Umbilical cord (tissue), 2 donors: ENCODE results near the gene ZNF175. TPM values are rescaled to one million over a fixed set of nuclear protein-coding genes. Genes with fewer than 3 reads are reported as not detected.

Source experiments
- DNase-seq: peaks from one replicate; pipeline ENCODE4 v3.0.0-alpha.2; 2015; ENCODE audit warnings: low spot score
- total RNA-seq: library from RNA; depleted of rRNA; stranded (reverse); fragments of >200 nt; gene quantifications from one replicate; pipeline ENCODE4 v1.2.3, GENCODE V29; 2014; ENCODE audit warnings: low replicate concordance; ENCODE audit not compliant: insufficient read depth

The ZNF175 gene
- total RNA-seq: 17.3 TPM

DNA sequence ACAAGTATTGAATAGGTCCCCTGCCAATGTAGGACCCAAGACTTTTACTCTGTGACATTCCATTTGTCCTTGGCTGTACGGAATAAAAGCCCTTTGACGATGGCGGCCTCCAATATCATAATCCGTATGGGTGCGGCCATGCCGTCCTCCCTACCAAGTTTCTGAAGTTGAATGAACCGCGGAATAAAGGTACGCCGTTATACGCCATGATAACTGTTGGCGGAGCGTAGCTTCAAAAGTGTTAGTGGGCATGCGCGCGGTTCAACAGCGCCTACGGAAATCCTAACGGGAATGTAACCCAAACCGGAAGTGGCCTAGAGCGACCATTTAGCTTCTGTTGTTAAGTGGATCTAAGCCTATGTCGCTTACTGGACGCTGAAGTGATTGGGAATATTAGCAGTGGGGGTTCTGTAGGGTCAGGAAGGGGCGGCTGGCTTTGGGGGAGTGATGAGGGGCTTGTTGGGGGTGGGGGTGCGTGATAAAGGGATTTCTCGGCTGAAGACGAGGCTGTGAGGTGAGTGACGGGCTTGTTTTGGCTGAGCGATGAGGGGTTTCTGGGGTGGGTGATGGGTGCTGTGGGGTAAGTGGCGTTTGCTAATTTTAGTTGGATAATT, at the start of gene ZNF175:
ZNF175 (plus strand) TSS at position 322 of the 614 bp plus-strand sequence. CDS start 2,047 bp downstream, outside the sequence.
- DNase-seq: peak; percentile 99

DNA sequence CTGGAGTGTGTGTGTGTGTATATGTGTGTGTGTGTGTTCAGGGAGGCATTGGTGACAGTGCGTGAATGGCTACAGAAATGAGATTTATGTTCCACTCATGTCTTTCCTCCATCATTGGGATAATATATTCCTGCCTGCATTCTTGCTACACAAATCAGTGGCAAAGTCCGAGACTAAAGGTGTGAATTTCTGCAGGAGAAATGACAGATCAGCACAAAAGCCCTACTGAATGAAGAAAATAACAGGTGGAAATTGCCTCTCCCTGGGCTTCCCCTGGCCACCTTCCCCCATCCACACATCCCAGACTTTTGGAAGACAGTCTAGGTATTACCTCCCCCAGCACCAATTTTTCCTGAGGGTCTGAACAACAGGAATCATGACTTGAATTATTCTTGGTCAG, 49.7 kb upstream of the ZNF175 start:
- no peak for DNase-seq

DNA sequence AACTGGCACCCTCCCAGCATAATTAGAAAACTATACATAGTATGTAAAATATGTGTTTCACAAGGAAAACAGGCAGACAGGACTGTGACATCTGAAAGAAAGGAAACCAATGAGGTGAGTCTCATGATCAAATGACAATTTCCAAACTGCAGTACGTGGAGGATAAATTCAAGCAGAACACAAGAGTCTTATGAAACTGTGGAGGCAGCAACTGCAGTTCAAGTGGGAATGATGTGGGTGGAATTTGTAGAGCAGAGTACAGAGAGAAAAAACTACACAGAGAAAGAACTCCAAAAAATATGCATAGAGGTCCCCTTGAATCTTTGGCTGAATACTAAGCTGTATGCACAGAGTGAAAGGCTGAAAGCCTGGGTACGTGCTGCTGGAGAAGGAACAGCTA, 49.3 kb upstream of the ZNF175 start:
- no peak for DNase-seq

DNA sequence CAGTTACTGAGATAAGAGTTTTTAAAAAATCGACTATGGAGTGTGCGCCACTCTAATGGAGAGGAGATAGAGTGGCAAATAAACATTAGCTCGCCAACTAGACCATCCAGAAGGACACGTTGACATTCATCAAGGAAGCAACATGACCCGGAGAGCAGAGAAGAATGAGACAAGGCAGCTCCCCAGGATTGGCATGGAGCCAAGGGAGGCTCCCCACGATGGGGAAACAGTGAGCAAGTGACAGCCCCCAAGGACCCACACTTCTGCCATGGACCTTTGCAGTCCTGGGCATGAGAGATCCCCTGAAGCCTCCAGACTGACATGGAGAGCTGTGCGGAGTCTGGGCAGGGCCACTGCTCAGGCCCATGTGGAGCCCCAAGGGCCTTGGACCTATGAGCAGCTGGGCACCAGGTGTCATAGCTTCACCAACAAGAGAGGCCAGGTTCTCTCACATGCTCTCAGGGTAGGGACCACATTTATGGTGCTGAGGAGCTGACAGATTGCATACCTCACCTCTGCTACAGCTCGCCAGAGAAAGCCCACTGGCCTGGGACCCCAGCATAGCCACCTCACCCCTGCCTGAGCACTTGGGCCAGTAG, 46.3 kb upstream of the ZNF175 start:
- no peak for DNase-seq

DNA sequence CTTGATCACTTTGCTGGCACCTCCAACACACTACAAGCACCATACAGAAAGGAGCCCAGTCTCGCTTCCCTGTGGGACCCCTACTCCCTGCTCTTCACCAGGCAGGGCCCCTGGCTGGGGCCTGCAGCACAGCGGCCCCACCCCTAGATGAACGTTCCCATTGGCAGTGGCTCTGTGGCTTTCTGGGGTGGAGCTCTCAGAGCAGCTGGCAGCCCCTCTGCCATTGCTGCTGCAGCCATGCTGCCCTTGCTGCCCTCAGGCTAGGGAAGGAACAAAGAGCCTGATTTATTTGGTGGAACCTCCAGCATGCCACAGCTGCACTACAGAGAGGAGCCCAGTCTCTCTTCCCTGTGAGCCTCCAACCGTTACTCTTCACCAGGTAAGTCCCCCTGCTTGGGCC, 45.4 kb upstream of the ZNF175 start:
- DNase-seq: no peak

DNA sequence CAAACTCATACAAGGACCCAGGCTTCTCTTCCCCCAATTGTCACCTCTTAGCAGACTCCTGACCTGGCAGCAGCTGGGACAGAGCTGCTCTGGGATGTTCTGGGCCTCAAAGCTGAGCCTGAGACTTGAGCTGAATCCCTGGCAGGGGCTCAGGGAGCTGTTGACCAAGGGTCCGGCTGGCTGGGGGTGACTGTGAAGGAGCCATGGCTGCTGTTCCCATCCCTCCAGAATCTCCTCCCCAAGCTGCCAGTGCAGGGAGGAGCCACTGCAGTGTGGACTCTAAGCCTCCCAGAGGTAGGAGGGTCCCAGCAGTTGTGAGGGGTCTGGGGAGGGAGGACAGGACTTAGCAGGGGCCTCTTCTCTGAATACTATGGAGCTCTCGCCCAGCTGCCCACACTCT, 41.8 kb upstream of the ZNF175 start:
- no peak for DNase-seq

DNA sequence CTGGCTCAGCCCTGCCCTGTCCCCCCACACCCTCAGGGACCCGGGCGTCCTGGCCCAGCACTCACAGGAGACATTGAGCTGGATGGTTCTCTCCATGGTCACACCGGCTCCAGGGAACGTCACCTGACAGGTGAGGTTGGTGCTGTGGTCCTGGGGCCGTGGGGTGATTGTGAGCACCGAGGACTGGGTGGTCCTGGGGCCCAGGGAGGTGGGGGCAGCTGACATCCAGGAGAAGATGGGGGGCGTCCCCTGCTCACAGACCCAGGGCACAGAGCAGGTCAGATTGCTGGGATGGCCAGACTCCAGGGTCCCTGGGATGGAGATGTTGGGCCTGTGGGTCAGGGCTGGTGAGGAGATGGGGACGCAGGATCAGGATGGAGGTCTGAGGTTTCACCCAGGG, 40.5 kb upstream of the ZNF175 start:
- no peak for DNase-seq

DNA sequence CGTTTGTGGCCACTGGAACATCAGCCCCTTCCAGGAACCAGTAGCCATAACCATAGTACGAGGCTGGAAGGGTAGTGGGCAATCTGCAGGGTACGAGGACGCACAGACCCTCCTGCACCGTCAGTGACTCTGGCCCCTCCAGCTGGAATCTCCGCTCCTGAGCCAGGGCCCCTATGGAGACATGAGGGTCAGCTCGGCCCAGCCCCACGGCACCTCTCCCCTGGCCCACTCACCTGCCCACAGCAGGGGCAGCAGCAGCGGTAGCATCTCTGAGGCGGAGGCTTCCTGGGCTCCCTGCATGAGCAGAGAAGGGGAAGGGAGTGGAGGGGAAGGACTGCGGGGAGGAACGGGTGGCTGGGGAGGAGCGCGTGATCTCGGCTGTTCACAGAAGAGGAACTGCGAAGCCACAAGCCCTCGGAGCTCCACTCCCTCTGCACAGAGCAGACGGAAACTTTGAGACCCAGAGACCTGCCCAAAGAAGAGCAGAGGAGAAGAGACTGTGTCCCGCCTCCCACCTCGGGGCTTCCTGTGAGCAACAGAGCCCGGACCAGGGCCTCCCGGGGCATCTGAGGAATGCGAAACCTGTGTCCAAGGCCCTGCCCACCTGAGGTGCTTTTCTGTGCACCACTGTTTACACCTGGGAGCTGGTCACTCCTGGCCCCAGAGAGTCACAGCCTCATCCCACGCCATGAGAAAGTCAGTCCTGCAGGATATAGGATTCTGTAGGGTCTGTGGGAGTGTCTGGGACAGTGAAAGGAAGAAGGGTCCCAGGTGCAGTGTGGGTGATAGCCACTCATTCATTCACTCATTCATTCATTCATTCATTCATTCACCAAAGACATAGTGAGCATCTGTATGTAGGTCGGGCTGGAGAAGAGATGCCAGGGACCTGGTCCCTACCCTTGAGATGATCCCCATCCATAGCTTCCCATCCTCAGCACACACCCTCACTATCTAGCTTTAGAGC, 39.5 kb upstream of the ZNF175 start, which contains the start of gene SIGLEC6:
SIGLEC6 (minus strand) TSS at position 322 of the 967 bp plus-strand sequence; CDS start at position 300, 22 bp downstream.
- DNase-seq: peak; percentile 45

DNA sequence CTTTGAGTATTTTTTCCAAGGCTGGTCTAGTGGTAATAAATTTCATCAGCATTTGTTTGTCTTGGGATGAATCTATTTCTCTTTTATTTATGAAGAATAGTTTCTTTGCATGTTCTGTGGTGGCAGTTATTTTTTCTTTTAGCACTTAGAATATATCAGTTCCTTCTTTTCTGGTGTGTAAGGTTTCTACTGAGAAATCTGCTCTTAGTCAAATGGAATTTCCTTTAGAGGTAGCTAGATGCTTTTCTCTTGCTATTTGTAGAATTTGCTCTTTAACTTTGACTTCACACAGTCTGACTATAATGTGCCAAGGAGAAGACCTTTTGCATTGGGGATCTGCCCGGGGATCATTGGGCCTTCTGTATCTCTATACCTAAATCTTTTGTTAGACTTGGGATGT, 35.5 kb upstream of the ZNF175 start:
- DNase-seq: no peak

DNA sequence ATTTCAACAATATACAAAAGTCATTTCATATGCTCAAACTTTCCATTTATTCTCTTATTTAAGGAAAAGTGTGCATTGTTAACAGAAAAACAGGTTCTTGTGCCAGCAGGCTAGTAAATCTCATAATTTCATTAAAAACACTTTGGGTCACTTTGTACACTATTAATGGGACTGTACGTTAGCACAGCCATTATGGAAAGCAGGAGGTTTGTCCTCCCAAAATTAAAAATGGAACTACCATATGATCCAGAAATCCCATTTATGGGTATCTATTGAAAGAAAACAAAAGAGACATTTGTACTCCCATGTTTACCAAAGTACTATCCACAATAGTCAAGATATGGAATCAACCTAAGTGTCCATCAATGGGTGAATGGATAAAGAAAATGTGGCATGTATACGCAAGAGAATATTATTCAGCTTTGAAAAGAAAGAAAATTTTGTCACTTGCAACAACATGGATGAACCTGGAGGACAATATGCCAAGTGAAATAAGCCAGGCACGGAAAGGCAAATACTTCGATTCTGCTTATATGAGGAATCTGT, 31.2 kb upstream of the ZNF175 start:
- no peak for DNase-seq

DNA sequence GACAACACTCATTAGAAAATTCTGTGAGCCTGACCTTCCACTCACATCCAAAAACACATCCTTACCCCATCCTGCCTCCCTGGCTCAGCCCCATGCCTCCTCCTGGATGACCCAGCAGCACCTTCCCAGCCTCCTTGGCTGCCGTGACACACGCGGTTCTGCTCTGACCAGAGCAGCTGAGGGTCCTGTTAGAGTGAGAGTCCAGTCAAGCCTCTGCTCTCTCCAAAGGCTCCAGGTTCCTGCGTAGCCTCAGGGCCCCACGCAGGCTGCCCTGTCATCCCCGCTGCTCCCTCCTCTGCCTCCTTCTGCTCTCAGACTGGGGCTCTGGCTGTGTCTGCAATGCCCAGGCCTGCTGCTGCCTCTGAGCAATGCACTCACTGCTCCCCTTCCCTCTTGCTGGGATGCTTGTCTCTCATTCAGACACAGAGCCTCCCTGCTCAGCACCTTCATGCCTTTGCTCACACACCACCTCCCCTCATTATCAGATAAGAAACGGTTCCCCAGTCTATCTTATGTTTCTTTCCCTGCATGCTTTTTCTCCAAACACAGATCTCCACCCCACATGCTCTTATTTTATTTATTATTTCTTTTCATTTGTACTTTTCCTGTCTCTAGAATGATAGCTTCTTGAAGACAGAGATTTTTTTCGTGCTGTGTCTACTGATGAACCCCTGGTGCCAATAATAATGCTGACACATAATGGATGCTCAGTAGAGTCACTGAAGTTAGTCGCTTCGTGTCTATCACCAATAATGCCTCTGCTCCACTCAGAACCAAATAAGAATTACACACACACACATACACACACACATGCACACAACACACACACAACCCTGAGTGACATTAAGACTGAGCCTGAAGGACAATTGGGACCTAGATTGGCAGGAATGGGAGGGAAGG, 29.4 kb upstream of the ZNF175 start:
- DNase-seq: no peak

DNA sequence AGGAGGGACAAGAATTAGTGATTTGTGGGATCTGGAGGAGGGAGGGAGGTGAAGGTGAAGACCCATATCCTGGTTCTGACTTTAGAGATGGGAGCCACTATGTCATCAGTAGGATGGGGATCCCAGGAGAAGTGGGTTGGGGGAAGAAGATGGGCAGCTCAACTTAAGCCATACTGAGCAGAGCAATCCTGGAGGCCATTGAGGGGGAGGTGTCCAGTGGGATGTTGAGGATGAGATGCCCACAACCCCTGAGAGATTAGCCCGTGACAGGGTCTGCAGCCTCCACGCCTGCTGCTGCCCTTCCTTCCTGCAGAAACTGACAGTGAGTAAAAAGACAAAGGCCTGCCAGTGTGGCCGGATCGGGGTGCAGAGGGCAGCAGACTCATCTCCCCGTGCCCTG, 28.4 kb upstream of the ZNF175 start:
- no peak for DNase-seq

DNA sequence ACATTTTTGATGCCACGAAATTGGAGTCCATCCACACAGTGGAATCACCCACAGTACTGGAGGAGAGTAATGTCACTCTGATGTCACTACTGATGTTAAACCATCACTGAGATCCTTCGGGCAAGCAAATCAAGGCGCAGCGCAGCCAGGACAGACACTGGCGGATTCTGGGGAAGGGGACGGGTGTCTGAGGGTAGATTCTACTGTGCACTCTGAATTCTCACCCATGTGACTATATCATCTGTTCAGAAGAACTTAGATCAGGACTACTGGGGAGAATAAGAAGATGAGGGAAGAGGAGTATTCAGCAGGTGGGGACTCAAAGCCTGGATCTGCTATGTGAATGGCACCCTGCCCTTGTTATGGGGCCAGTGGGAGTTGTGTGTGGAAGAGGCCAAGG, 27.0 kb upstream of the ZNF175 start:
- no peak for DNase-seq

DNA sequence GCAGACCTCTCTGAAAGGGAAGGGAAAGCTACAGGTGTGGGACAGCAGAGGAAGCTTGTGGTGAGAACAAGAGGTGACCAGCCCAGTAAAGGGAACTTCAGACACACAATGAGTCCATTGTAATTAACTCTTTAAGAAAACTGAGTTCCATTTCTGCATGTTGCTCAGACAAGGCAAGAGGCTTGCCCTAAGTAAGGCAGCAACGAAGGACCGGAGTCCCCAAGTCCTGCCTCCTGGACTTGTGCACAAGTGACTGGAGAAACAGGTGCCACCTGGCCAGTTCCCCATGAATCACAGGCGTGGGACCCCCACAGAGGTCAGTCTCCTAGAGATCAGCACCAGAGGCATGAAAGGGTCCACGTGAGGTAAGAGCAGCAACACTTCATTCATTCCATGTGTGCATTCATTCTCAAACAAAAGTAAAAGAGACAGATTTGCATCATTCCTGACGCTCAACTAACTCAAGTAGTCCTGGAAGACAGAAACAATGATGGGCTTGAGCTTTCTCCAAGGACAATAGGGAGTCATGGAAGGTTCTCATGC, 24.9 kb upstream of the ZNF175 start:
- no peak for DNase-seq

DNA sequence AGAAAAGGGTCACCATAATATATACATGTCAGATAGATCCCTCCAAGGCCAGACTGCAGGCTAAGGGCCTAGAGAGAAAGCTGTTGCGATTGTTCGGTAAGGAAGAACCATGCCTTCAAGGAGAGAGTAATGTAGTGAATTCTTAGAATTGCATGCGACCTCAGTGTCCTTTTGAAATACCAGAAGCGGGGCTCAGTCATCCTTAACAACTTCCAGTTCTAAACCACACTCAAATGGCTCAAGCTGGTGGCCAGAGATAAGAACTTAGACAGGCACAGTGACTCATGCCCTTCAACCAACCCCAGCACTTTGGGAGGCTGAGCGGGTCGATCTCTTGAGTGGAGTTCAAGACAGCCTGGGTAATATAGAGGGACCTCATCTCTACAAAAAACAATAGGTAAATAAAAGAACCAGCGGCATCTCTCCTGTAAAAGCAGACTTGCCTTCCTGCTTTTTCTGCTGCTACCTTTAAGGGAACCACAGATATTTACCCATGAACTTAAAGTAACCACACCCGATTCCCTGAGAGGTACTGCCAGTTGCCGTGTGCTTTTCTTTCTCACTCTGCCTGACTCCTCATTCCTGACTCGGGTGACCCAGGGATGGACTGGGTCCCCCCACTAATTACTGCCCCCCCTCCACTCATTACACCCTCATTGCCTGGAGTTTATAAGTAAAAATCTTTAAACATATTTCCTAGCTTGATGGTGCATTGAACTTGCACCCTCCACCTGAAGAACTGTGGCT, 24.3 kb upstream of the ZNF175 start:
- DNase-seq: peak; percentile 5

DNA sequence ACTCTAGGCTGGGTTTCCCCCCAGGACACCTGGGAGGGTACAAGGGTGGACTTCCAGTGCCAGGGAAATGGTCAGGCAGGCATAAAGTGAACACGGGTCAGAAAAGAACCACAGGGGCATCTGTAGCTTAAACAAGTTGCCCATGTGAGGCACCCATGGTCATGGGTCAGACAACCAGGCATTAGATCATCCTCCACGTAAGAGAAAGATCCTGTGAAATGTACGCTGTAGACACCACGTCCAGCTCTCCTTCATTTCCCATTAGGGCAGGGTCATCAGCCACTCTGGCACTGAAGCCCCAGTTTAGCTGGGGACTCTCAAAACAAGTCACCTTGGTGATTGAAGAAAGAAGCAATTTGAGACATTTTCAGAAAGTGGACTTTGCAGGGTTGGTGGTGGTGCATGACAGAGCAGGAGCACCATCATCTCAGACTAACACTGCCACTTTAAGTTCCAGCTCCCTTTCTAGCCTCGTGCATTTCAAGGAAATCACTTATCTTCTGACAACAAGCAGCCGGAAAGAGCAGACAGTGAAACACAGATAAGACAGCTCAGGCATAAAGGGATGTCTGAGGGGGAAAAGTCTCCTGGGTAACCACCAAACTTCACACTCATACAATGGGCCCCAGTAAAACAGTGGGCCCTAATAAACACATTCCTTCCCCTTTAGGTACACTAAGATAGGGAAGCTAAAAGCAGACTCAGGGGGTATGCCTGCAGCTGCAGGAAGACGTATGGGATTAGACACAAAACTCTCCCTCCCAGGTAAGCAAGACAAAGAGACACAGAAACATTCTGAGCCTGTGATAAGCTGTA, 23.5 kb upstream of the ZNF175 start:
- DNase-seq: no peak

DNA sequence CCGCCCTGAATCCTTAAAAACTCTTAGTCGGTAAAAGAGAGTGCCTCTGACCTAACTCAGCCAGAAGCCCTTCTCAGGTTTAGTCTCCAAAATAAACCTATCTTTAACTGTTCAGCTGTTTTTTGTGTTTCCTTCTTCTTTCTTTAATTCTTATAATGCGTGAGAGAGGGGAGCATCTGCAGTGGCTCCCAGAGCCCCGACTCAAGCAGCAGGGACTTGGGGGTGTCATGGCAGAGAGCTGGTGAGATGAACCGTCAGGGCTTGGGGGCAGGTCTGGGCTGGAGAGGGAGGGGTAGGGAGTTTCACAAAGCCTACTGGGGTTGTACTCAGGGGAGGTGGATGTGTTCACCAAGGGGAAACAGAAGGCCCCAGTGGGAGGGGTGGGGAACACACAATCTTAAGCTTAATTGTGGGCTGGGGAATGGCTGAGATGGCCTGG, 22.9 kb upstream of the ZNF175 start:
- no peak for DNase-seq

DNA sequence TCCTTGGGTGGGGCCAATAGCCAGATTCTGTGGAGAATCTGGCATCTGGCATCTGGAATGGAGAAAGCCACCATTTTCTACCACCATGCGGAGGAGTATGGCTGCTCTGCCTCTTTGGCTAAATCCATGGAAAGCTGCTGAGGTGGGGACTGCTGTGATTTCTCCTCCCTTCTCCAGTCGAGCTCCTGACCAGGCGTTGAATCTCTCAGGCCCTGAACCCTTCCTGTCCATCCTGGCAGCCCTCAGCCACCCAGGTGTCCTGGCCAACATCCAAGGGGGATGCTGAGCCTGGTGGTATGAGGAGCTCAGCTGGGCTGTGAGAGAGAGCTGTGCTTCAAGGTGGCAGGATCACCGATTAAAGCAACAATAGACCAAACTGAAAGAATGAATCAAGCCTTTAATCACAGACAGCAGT, 22.2 kb upstream of the ZNF175 start:
- DNase-seq: no peak
